WERI-Rb-1 (cell line): ENCODE results near the gene BFSP1.

Experiments
- DNase-seq: peaks from one replicate; pipeline ENCODE4 v3.0.0-alpha.2; 2020
- H3K27ac ChIP-seq: fragments of 250-450 bp; sonication (Bioruptor Pico); 2 replicates; pipeline ENCODE4 v1.5.1; 2020; ENCODE audit warnings: mild to moderate bottlenecking, moderate library complexity
- H3K27me3 ChIP-seq: fragments of 250-450 bp; sonication (Bioruptor Pico); 2 replicates; pipeline ENCODE4 v1.5.1; 2021; ENCODE audit warnings: mild to moderate bottlenecking, low read depth, moderate library complexity; ENCODE audit not compliant: insufficient read depth, severe bottlenecking
- H3K36me3 ChIP-seq: fragments of 250-450 bp; sonication (Bioruptor Pico); 2 replicates; pipeline ENCODE4 v1.5.1; 2020; ENCODE audit warnings: mild to moderate bottlenecking, moderate library complexity
- H3K4me3 ChIP-seq: 2 replicates; pipeline ENCODE4 v1.5.1; 2011; ENCODE audit warnings: low read depth, mild to moderate bottlenecking, control low read depth, low read length
- H3K9me3 ChIP-seq: fragments of 250-450 bp; sonication (Bioruptor Pico); 2 replicates; pipeline ENCODE4 v1.5.1; 2021; ENCODE audit warnings: mild to moderate bottlenecking, moderate library complexity; ENCODE audit not compliant: severe bottlenecking
- CTCF ChIP-seq: IDR thresholded peaks from 2 replicates; pipeline ENCODE4 v1.5.1; 2011; ENCODE audit warnings: low read depth, mild to moderate bottlenecking, control low read depth, inconsistent platforms, low read length

BFSP1 gene

GRCh38 chr20:17463711-17464110 is 67.5 kb downstream of the BFSP1 start:
- H3K27ac ChIP-seq = no peak overlapping the region
- DNase-seq = no peak
- H3K27me3 ChIP-seq = no peaks in the 10 kb centered on the region
- peaks cover 21% of the 10 kb centered on the region for H3K36me3 ChIP-seq
- H3K9me3 ChIP-seq = no peaks in the 10 kb centered on the region
- TF ChIP-seq CTCF = no peak
- H3K4me3 ChIP-seq = no peak overlapping the region

GRCh38 chr20:17461941-17462340 is 69.2 kb downstream of the BFSP1 start:
- Histone ChIP-seq H3K36me3 (peaks cover 33% of the 10 kb centered on the region), H3K4me3 (no peak overlapping the region), H3K9me3 (no peaks in the 10 kb centered on the region), H3K27me3 (no peaks in the 10 kb centered on the region), H3K27ac (no peak overlapping the region)
- no peak for TF ChIP-seq CTCF
- DNase-seq = no peak

- no peak for TF ChIP-seq CTCF
- Histone ChIP-seq H3K27me3 (no peaks in the 10 kb centered on the region), H3K36me3 (peaks cover 42% of the 10 kb centered on the region), H3K4me3 (no peak overlapping the region), H3K9me3 (no peaks in the 10 kb centered on the region), H3K27ac (no peak overlapping the region)
- DNase-seq = no peak
These were observed 71.1 kb downstream of the BFSP1 start for GRCh38 chr20:17460119-17460518.

- Histone ChIP-seq H3K27ac (no peak overlapping the region), H3K27me3 (no peaks in the 10 kb centered on the region), H3K4me3 (no peak overlapping the region), H3K36me3 (peaks cover 48% of the 10 kb centered on the region), H3K9me3 (no peaks in the 10 kb centered on the region)
- no peak for TF ChIP-seq CTCF
- DNase-seq = no peak
These were observed 73.5 kb downstream of the BFSP1 start for GRCh38 chr20:17457588-17458190.

- no peak for TF ChIP-seq CTCF
- peaks cover 48% of the 10 kb centered on the region for H3K36me3 ChIP-seq
- H3K9me3 ChIP-seq = no peaks in the 10 kb centered on the region
- H3K27me3 ChIP-seq = no peaks in the 10 kb centered on the region
- no peak overlapping the region for H3K27ac ChIP-seq
- no peak for DNase-seq
- H3K4me3 ChIP-seq = no peak overlapping the region
These were observed 74.1 kb downstream of the BFSP1 start for GRCh38 chr20:17457079-17457478.

GRCh38 chr20:17456279-17456678 is 74.9 kb downstream of the BFSP1 start:
- DNase-seq = no peak
- Histone ChIP-seq H3K27me3 (no peaks in the 10 kb centered on the region), H3K9me3 (no peaks in the 10 kb centered on the region), H3K36me3 (peaks cover 48% of the 10 kb centered on the region), H3K4me3 (no peak overlapping the region), H3K27ac (no peak overlapping the region)
- no peak for TF ChIP-seq CTCF
